ENCODE data around the gene ELAVL2.

Gene ELAVL2

GRCh38 chr9:23821375-23822181 is 4.5 kb downstream of the ELAVL2 start:
- DNase-seq (ENCODE audit: insufficient read length, low spot score) (no peak), FAIRE-seq (no peak)
- TF ChIP-seq CTCF (IDR thresholded peaks at IDR 0.05; ENCODE audit: insufficient read depth, missing control alignments): no peak

- FAIRE-seq: no peak
- TF ChIP-seq CTCF (IDR thresholded peaks at IDR 0.05; ENCODE audit: insufficient read depth, missing control alignments): no peak
- no peak for DNase-seq (ENCODE audit: insufficient read length, low spot score)
These were observed 5.3 kb downstream of the ELAVL2 start for GRCh38 chr9:23820451-23821374.

GRCh38 chr9:23819403-23819802 is 6.6 kb downstream of the ELAVL2 start:
- FAIRE-seq (no peak), DNase-seq (ENCODE audit: insufficient read length, low spot score) (no peak)
- TF ChIP-seq CTCF (IDR thresholded peaks at IDR 0.05; ENCODE audit: insufficient read depth, missing control alignments): no peak

GRCh38 chr9:23814243-23814642 is 11.8 kb downstream of the ELAVL2 start:
- no peak for TF ChIP-seq CTCF (IDR thresholded peaks at IDR 0.05; ENCODE audit: insufficient read depth, missing control alignments)
- FAIRE-seq (no peak), DNase-seq (ENCODE audit: insufficient read length, low spot score) (no peak)

GRCh38 chr9:23812673-23813072 is 13.4 kb downstream of the ELAVL2 start:
- no peak for TF ChIP-seq CTCF (IDR thresholded peaks at IDR 0.05; ENCODE audit: insufficient read depth, missing control alignments)

GRCh38 chr9:23811633-23812032 is 14.4 kb downstream of the ELAVL2 start:
- DNase-seq (ENCODE audit: insufficient read length, low spot score): no peak
- no peak for FAIRE-seq
- no peak for TF ChIP-seq CTCF (IDR thresholded peaks at IDR 0.05; ENCODE audit: insufficient read depth, missing control alignments)

More at GRCh38 chr9:23812673-23813072, 13.4 kb downstream of the ELAVL2 start:
- FAIRE-seq (no peak), DNase-seq (ENCODE audit: insufficient read length, low spot score) (no peak)

Measured in D721Med (cell line).